GM19467 (cell line): ENCODE measurements around the gene MED12L.

Experiments used
- ATAC-seq: cut with Tn5 transposase; IDR thresholded peaks from one replicate; pipeline ENCODE4 v1.9.1; 2021; ENCODE audit warnings: mild to moderate bottlenecking, moderate library complexity; ENCODE audit not compliant: unreplicated experiment

Gene MED12L

DNA sequence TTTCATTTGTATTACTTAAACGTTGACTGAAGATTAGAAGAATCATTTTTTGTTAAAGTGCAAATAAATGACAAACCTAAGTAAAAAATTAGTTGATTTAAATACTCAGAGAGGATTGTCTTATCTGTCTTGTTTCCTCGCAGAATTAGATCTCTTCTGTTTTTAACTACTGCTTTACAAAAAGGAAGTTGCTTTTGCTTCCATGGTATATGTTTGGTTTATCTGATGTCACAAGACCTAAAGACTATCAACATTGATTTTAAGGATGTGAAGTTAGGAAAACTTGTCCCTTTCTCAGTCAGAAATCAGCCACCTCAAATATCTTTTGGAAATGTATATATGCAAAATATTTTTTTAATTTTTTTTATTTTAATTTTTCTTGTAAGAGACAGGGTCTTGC lies 88.9 kb downstream of the MED12L start:
- ATAC-seq: no peak

DNA sequence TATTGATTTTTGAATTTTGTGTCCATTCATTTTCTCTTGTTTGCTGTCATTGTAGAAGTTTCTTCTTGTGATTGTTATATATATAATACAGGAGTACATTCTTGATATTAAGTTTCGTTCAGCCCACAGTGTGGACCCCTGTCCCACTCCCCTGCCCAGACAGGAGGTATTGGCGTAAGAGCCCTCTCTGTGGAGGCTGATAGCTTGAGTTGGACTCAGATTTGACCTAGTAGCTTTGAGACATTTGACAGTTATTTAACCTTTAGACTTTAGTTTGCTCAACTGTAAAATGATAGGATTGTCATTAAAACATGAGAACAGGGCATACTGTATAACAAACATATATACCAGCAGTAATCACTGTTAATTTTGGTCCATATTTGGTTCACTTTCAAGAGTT lies 90.5 kb downstream of the MED12L start:
- no peak for ATAC-seq

DNA sequence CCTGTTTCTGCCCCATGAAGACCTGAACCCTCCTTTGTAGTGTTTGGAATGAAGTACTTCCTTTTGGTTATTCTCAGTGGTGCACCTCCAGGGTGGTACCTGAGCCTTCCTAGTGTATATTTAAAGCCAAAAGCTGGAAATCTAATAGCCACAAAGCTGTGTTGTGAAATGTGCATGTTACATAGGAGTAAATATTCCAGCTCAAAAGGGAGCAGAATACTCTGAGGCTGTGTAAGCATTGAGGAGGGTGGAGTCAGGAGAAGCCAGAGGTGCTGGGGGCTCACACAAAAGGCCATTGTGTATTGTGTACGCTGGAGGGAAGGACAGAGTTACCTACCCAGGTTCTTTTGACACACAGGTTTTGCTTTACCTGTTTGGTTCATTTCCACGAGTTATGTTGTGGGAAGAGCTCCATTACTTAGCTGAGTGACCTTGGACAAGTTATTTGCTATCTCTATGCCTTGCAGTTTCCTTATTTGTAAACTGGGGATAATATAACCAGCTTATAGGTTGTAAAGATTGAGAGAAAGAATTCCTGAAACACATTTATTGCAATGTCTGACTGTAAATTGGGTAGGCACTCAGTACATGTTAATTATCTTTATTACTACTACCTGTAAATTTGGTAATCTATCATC lies 92.9 kb downstream of the MED12L start:
- no peak for ATAC-seq

DNA sequence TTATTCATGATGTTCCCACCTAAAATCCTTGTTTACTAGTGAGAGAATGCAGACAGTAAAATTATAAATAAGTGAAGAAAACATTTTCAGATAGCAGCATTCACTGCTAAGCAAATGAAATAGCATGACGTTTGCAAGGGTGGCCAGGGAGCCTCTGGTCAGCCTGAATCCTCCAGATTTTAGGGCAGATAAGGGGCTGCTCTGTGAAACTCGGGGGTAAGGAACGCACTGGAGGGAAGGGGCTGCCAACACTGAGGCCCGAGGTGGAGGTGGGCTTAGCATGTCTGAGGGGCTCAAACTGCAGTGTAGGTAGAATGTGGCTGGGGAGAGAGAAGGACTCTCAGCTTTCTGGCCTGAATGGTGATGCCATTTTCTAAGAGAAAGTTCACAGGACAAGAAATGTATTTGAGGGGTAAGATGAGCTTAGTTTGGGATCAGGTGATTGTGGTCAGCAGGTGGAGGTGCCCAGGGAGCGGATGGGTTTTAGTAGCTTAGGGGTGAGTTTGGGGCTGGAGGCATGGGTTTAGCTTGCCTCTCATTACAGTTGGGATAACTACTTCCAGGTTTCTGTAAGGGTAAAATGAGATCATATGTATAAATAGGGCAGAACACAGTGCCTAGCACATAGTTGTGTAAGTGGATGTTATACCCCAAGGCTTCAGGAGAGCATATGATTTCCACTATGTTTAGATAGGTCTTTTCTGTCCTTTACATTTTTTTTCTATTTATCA lies 97.0 kb downstream of the MED12L start:
- no peak for ATAC-seq

DNA sequence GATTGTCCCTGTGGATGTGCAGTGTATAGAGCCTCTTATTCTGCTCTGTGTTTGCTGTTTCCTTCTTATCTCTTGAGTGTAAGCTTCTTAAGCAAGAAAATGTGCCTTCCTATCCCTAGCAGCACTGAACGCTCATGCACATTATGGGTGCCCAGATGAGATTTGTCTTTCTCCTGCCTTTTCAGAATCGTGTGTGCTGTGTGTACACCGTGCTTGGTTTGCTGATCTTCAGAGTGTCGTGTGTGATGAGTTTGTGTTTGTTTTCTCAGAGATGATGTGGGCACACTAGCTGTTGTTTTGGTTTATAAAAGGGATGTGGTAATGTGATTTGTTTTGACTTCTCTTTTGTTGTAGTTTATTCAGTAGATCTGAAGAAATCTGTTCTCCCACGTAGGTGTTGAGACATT lies 97.8 kb downstream of the MED12L start:
- no peak for ATAC-seq

DNA sequence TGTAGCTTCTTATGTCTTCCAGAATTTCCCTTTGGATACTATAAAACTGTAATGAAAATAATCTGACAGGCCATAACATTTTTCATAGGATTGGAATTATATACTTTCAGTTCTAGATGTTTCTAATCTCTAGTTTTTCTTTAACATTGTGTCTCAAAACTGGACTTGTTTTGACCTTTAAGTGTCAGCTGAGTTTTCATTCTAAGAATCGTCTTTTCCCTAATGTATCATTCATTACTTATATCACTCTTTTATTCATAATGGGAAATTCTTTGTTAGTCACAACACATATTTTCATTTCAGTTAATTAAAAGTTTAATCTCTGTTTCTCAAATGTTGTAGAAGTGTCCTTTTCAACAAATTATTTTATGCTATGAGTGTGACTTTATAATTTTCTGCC lies 105.6 kb downstream of the MED12L start:
- ATAC-seq: no peak

DNA sequence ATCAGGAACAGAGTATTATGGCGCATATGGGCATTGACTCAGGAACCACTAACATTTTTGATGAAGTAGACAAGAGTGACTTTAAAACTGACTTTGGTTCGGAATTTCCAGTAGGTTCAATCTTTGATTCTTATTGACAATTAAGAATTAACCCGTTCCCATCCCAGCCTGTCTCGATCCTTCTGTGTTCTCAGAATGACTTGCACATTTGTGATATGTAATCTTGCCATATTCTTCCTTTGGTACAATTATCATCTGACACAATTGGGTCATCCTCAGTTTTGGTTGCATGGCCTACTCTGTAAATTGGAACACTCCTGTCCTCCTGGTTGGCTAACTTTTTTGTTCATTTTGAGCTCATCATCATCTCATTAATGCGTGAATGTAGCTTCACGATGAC lies 107.1 kb downstream of the MED12L start:
- no peak for ATAC-seq

DNA sequence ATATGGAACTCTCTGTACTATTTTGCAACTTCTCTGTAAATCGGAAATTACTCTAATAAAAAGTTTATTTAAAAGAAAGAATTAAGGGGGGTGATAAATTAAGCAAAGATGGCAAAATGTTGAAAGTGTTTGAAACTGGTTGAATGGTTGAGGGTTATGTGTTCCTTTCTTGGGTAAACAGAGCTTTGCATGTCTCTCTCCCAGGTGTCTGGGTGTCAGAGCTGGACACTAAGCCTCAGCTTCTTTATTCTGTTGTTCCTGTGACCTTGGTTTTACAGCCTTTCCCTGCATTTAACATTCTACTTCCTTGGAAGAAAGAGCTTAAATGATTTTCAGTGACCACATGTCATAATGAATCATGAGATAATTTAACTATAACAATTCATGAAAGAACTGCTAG lies 110.4 kb downstream of the MED12L start:
- ATAC-seq: no peak

DNA sequence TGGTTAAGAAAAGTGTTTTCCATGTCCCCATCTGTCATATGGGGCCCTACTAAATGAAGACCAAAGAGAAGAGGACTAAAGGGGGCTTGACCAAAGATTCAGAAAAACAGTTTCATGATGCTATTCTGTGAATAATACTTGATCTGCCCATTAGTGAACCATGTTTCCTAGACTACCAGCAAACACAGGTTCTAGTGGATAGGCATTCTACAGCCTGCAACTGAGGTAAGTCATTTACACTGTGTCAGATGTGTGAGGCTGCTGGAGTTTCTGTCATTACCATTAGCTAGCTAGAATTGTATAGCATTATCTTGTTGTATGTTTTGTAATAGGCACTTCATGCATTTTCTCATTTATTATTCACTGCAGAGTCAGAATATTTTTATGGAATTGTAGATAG lies 111.0 kb downstream of the MED12L start:
- ATAC-seq: no peak

DNA sequence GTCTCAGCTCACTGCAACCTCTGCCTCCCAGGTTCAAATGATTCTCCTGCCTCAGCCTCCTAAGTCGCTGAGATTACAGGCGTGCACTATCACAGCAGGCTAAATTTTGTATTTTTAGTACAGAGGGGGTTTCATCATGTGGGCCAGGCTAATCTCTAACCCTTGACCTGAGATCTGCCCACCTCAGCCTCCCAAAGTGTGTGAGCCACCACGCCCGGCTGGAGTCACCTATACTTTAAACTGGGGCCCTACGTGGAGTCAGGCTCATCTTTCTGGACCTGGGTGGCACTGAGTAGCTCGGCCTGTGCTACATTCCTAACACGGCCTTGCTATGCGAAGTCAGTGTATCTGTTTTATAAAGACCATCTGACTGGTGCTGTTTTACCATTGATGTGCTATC lies 111.8 kb downstream of the MED12L start:
- no peak for ATAC-seq

DNA sequence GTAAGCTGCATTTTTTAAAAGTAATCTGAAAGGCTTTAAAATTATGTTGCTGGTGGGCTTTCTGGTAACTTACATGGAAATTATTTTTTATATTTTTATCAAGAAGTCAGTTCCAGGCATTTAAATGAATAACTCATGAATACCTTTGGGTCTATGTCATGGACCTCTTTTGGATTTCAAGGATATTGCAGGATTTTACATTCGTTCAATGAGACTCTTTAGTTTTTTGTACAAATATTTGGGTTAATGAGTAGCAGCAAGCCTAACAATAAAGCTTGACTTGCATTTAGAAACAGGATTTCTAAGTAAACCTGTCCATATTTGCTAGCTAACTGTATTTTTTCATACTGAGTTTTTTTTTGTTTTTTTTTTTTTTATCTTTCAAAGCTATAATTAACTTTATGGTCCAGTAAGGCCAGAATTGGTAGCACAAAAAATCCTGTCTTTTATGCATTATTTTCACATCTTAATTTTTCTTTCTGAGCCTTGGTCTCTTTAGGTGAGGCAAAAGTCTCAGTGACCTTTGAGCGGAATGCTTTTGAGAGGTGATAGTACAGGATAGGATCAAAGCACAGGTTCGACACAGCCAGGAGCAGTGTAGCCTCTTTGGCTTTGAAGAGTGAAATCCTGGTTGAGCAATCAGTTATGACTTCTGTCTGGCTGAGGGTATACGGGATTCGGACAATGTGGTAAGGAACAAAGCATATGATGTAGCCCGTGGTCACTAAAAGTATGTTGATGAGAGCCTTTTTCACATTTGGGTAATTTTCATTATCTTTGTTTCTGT lies 112.7 kb downstream of the MED12L start:
- ATAC-seq: no peak

DNA sequence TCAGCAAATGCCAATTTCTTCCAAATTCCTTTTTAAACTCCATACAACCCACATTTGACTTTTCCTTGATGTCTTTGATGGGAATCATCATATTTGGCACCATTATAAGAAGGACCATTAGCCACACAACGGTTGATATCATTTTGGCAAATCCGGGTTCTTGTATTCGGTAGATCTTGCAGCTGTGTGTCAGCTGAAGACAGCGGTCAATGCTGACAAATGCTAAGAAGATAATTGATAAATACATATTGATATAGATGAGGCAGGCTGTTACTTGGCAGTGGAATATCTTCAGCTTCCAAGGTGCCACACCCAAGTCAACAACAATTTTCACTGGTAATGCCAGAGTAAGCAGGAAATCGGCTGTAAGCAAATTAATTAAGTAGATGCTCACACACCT lies 113.4 kb downstream of the MED12L start:
- no peak for ATAC-seq

DNA sequence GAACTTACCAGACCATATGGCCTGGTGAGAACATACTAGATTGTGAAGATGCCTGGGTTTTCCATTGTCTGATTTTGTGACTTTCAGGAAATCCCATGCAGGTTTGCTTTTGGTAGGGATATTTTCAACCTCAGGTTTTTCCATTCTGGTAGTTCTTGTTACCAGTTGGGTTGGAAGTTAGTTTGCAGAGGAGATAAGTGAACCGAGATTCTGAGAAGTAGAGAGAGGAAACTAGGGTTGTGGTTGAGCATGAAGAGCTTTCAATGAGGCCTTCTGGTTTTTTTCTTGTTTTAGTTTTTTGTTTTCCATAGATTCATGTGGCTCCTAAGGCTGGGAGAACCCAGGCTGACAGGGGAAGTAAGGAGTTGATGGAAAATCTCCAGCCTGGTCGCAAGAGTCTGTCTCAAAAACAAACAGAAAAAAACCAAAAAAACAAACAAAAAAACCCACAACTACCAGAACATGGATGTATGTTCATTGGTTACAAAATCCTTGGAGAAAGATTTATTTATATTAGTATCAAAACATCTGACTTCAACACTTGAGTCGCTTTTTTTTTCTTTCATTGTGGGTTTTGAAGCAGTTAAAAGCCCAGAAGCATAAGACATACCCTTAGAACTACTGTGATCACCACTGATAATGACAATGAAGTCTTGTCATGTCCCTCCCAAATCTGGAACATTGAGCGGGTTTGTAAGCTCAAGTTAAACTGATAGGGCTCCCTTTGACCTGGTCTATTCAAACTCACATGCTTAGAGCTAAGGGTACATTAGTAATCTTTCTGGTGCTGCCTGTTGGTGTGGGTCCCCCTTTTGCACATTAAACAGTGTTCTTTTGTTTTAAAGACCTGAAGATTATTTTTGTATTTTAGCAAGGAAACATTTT lies 114.3 kb downstream of the MED12L start:
- no peak for ATAC-seq

DNA sequence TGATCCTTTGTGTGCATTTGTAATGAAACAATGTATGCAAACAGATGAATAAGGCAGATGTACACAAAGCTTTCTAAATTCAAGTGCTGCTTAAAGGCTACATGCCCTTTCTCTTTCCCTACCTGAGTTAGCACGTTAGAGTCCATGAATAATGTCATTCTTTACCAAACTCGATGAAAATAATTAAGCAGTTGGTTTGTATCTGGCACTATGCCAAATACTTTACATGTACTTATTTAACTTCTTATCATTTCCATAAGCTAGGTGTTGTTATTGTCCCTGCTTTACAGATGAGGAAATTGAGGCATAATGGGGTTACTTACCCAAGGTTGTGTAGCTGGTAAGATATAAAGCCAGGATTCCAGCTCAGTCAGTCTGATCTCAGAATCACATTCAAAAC lies 115.1 kb downstream of the MED12L start:
- ATAC-seq: no peak

DNA sequence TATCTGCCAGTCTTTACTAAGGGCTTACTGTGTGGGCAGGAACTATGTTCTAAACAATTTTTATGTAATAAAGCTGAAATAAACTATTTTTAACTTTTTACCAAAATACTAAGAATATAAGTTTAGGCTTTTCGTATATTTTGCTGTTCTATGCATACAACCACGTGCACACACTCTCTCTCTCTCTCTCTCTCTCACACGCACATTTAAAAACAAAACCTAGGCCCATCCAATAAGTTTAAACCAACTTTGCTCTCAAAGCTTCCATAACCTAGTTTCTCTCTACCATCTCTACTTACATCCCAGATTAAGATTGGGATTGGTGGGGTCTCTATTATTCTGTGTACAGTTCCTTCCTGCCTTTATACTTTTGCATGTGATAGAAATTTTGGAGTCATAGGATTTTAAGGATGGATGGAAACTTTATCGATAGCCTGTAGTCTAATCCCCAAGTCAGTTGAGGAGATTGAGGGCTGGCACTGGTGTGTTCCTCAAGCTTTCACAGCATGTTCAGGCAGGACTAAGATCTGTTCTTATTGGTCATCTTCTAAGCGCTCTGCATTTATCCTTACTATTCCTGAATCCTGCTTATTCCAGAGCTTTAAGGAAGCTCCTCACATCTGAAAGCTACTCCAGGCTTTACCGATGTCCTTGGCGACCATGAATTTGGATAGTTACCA lies 115.7 kb downstream of the MED12L start:
- no peak for ATAC-seq

DNA sequence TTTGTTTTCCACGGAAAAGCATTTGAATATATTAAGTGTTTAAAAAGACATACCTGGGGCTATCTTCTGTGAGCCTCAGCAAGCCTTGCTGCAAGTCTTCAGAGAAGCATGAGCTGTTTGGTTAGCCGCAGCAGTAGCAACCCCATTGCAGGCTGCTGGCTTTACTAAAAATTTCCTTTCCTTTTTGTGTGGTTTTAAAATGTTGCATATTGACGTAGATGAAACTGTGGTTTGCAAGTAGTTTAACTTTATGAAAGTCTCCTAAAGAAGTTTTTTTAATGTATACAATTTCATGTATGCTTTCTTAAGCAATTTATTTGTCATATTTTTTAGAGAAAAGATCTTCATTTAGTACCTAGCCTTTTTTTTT lies 117.6 kb downstream of the MED12L start, which contains the start of gene GPR171:
Gene GPR171, minus strand, starts transcription at position 166 of the 370 bp plus-strand sequence. CDS start 3,830 bp downstream, outside the sequence.
- ATAC-seq: peak; percentile 89

DNA sequence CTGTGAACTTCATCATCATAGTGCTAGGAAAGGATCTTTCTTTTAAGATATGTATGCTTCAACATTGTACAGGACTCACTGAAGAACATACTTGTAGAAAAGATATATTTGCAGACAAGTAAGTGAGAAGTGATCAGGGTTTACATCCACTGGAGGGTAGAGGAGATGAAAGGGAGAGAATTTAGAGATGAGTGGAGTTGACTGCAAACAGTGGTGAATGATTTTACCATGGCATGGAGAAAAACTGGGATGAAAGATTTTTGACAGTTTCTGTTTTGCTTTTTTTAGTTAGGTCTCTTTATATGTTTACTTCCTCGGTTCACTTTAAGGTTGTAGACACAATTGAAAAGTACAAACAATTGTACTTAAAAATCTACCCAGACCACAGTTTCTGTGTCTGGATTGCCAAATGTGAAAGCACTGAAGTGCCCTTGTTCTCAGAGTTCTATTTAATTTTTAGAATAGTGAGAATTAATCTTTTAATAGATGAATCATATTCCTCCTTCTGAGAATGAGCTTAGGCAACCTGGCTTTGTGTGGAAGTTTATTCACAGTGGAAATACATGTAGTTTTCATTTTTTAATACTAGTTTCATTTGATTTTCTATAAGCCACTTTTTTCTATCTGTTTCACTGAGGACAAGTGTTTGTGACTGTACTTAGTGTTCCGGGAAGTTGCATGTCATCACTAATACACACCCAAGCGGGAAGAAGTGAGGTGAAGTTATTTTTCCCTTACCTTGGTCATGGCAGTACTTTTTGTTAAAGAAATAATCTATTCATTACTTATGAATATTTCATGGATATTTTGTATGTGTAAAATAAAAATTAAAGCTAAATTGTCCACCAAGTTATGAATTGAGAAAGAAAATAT lies 119.3 kb downstream of the MED12L start:
- ATAC-seq: no peak

DNA sequence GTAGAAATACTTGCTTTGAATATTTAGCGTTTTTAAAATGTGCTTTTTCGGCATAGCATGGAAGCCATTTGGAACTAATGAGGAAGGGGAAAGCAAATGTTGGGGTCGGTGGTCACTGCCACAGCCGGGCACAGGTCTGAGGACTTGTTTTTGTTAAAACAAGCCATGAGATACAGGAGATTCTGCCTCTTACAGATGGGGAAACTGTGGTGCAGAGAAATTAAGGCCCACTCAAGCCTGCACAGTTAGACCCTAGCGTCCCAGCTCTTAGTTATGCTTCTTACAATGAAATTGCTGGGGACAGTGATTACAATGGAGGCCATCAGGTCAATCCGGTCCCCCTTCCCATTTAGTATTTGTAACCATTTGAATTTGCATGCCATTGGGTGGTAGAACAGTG lies 120.0 kb downstream of the MED12L start:
- no peak for ATAC-seq

DNA sequence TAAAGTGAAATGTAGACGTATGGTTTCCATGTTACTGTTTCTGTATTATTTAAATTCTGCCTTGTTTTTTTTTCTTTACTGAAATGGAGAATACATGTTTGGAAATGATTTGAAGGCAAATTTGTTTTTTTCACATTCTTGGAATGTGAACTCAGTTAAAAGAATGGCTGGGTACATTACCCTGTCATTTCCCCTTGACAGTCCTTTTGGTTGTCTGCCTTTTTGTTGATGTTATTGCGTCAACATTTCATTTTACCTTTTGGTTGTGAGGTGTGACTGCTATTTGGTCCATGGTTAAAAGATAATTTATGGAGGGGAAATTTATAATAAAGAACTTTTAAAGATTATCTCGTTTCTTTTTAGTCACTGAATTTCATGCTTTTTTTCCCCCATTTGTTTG lies 120.7 kb downstream of the MED12L start:
- no peak for ATAC-seq
